Lung (tissue), 12 donors: ENCODE results near the gene STXBP3. TPM values are rescaled to one million over a fixed set of nuclear protein-coding genes. Genes with fewer than 3 reads are reported as not detected.

Source experiments
- ATAC-seq: fragments of 200-7000 bp; cut with Tn5 transposase; one replicate; pipeline ENCODE4 v1.9.1; 2020; ENCODE audit warnings: moderate number of reproducible peaks; ENCODE audit not compliant: insufficient read depth, low FRiP score
- DNase-seq, 3 donors: peaks; one replicate each; pipeline ENCODE4 v3.0.0-alpha.2; 2013 to 2017
- H3K27ac ChIP-seq, 2 donors: one replicate each; pipeline ENCODE4 v1.5.1; 2013; ENCODE audit warnings: mild to moderate bottlenecking in 2 of 2, moderate library complexity in 2 of 2, control low read depth in 1 of 2, inconsistent platforms in 1 of 2, low read depth in 1 of 2, low read length in 1 of 2
- H3K27me3 ChIP-seq, 3 donors: one replicate each; pipeline ENCODE4 v1.5.1; 2013; ENCODE audit warnings: low read length in 2 of 3; ENCODE audit not compliant: control insufficient read depth in 3 of 3, insufficient read depth in 3 of 3
- H3K36me3 ChIP-seq, 4 donors: one replicate each; pipeline ENCODE4 v1.5.1; 2013; ENCODE audit warnings: low read length in 4 of 4, mild to moderate bottlenecking in 1 of 4, moderate library complexity in 1 of 4; ENCODE audit not compliant: control insufficient read depth in 4 of 4, insufficient read depth in 4 of 4
- H3K4me1 ChIP-seq, 5 donors: one replicate each; pipeline ENCODE4 v1.5.1; 2013; ENCODE audit warnings: low read length in 5 of 5, mild to moderate bottlenecking in 2 of 5, moderate library complexity in 1 of 5; ENCODE audit not compliant: control insufficient read depth in 5 of 5, insufficient read depth in 5 of 5
- H3K4me3 ChIP-seq: one replicate; pipeline ENCODE4 v1.5.1; 2013; ENCODE audit warnings: mild to moderate bottlenecking, control low read depth, moderate library complexity
- H3K9ac ChIP-seq, 2 donors: one replicate each; pipeline ENCODE4 v1.5.1; 2013; ENCODE audit warnings: low read length in 2 of 2, control low read depth in 1 of 2; ENCODE audit not compliant: insufficient read depth in 1 of 2
- H3K9me3 ChIP-seq, 4 donors: one replicate each; pipeline ENCODE4 v1.5.1; 2013; ENCODE audit warnings: low read length in 3 of 4, mild to moderate bottlenecking in 1 of 4, moderate library complexity in 1 of 4; ENCODE audit not compliant: control insufficient read depth in 4 of 4, insufficient read depth in 3 of 4
- CTCF ChIP-seq: IDR thresholded peaks from 2 replicates; pipeline ENCODE4 v1.5.1; 2012; ENCODE audit warnings: mild to moderate bottlenecking; ENCODE audit errors: control extremely low read depth, extremely low read depth
- WGBS, 2 donors: extraction: QIAGEN DNeasy Blood & Tissue Kit; methylation state at CpG; one replicate each; pipeline ENCODE4 v1.1.7; 2013; 5-methylcytosine and 5-hydroxymethylcytosine counted together
- polyA plus RNA-seq, 2 donors: library from polyadenylated mRNA; stranded (reverse); fragments of 200-250 nt; gene quantifications; one replicate each; pipeline ENCODE4 v1.2.1, GENCODE V29; 2013
- total RNA-seq, 2 donors: library from RNA; depleted of rRNA in 1 of 2; stranded (reverse); fragments of >200 nt in 1 of 2; gene quantifications; one replicate each; pipeline ENCODE4 v1.2.1, GENCODE V29; 2014 to 2021
- donor health status: control.
- donor health status: control.
- donor health status: Bipolar disorder and iron deficiency.
- donor health status: healthy.
- donor health status: DM: yes; HTN: yes; CAD: no.

STXBP3 gene
- total and polyA plus RNA-seq, 4 donors, result 33.6 to 83.6 (median 40.0) TPM

- Histone ChIP-seq H3K9ac (no peak overlapping the region), H3K9me3 (peaks cover 0 to 16% (median 9%) of the 10 kb centered on the region in 4 donors), H3K36me3 (peaks cover 17 to 28% (median 26%) of the 10 kb centered on the region in 4 donors), H3K27me3 (no peaks in the 10 kb centered on the region), H3K27ac (no peak overlapping the region), H3K4me3 (no peak overlapping the region), H3K4me1 (no peaks in the 10 kb centered on the region)
- DNase-seq (no peak), ATAC-seq (no peak)
- no peak for TF ChIP-seq CTCF
- WGBS, 2 donors, result 96 to 97% methylated on average over 6 of the region's 6 CpGs
These were observed 38.8 kb downstream of the STXBP3 start for GRCh38 chr1:108785264-108785663.

- WGBS, 2 donors, result 92 to 100% methylated on average over 2 of the region's 2 CpGs
- DNase-seq (no peak), ATAC-seq (no peak)
- Histone ChIP-seq H3K4me1 (no peaks in the 10 kb centered on the region), H3K27me3 (no peaks in the 10 kb centered on the region), H3K27ac (no peak overlapping the region), H3K36me3 (peaks cover 17 to 28% (median 26%) of the 10 kb centered on the region in 4 donors), H3K9ac (no peak overlapping the region), H3K4me3 (no peak overlapping the region), H3K9me3 (peaks cover 0 to 16% (median 9%) of the 10 kb centered on the region in 4 donors)
- TF ChIP-seq CTCF, result no peak
These were observed 39.4 kb downstream of the STXBP3 start for GRCh38 chr1:108785880-108786279.

GRCh38 chr1:108791790-108792189 lies 45.3 kb downstream of the STXBP3 start:
- Histone ChIP-seq H3K27me3 (no peaks in the 10 kb centered on the region), H3K36me3 (peaks cover 13 to 30% (median 18%) of the 10 kb centered on the region in 4 donors), H3K27ac (no peak overlapping the region), H3K4me1 (no peaks in the 10 kb centered on the region), H3K9ac (no peak overlapping the region), H3K4me3 (no peak overlapping the region), H3K9me3 (peaks cover 0 to 14% (median 2%) of the 10 kb centered on the region in 4 donors)
- no peak for TF ChIP-seq CTCF
- WGBS, 2 donors, result 94 to 98% methylated on average over 1 of the region's 1 CpG
- ATAC-seq (no peak), DNase-seq (no peak)

- WGBS, 2 donors, result 96 to 99% methylated on average over 2 of the region's 2 CpGs
- H3K4me1 ChIP-seq, result no peaks in the 10 kb centered on the region
- no peak overlapping the region for H3K27ac ChIP-seq
- no peak overlapping the region for H3K4me3 ChIP-seq
- H3K36me3 ChIP-seq, result peaks cover 15 to 30% (median 21%) of the 10 kb centered on the region in 4 donors
- TF ChIP-seq CTCF, result no peak
- H3K9me3 ChIP-seq, result peaks cover 0 to 14% (median 2%) of the 10 kb centered on the region in 4 donors
- no peak overlapping the region for H3K9ac ChIP-seq
- ATAC-seq, result no peak
- DNase-seq, result no peak
- no peaks in the 10 kb centered on the region for H3K27me3 ChIP-seq
These were observed 45.9 kb downstream of the STXBP3 start for GRCh38 chr1:108792420-108792819.
